CD4-positive, alpha-beta T cell treated with Interleukin-2 at 100 ng/mL for 4 hours (primary cell): Measurements from ENCODE around the gene ZFYVE9.

ENCODE experiments used
- DNase-seq: peaks from one replicate; pipeline ENCODE4 v3.0.0-alpha.2; 2020; ENCODE audit warnings: low spot score

Gene ZFYVE9

DNA sequence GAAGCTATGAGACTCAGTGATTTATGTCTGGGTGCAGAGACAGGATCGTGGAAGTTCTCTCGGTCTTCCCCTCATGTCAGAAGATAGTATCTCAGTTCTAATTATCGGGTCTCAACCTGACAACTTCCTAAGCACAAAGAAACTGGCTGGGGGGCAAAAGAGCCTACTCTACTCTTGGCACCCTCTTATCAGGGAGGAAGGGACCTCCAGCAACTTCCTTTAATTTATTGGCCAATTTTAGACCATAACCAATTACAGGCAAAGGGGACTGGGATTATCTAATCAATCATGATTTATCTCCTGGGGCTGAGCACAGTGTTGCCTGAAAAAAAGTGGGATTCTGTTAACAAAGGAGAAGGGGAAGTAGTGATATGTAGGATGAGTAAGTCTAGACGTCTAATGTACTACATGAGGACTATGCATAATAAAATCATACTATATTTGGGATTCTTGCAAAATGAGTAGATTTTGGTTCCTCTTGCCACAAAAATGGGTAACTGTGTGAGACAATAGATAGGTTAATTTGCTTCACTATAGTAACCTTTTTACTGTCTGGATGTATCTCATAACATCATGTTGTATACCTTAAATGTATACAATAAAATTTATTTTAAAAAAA lies 98.8 kb downstream of the ZFYVE9 start:
- no peak for DNase-seq

GRCh38 chr1:52243221-52243987 lies 101.5 kb downstream of the ZFYVE9 start:
- DNase-seq, result no peak

GRCh38 chr1:52249831-52250230 lies 107.9 kb downstream of the ZFYVE9 start:
- DNase-seq, result no peak

GRCh38 chr1:52253421-52253820 lies 111.5 kb downstream of the ZFYVE9 start:
- DNase-seq, result no peak

- DNase-seq, result no peak
Observed at GRCh38 chr1:52259886-52260285, 118.0 kb downstream of the ZFYVE9 start.

GRCh38 chr1:52263153-52263910 lies 121.4 kb downstream of the ZFYVE9 start:
- DNase-seq, result no peak

- DNase-seq, result no peak
Observed at GRCh38 chr1:52264530-52265115, 122.7 kb downstream of the ZFYVE9 start.

- no peak for DNase-seq
Observed at GRCh38 chr1:52266507-52266906, 124.6 kb downstream of the ZFYVE9 start.

DNA sequence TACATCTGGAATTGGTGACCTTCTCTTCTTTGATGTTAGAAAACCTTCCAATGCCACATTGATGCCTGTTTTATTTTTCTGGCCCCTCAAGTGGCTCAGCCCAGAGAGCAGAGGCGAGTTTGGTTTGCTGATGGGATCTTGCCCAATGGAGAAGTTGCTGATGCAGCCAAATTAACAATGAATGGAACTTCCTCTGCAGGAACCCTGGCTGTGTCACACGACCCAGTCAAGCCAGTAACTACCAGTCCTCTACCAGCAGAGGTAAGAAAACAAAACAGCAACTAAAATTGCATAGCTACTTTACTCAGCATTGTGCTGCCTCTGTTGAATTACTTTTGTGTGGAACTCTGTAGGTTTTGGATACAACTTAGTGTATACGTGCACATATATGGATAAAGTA lies 126.5 kb downstream of the ZFYVE9 start:
- no peak for DNase-seq

DNA sequence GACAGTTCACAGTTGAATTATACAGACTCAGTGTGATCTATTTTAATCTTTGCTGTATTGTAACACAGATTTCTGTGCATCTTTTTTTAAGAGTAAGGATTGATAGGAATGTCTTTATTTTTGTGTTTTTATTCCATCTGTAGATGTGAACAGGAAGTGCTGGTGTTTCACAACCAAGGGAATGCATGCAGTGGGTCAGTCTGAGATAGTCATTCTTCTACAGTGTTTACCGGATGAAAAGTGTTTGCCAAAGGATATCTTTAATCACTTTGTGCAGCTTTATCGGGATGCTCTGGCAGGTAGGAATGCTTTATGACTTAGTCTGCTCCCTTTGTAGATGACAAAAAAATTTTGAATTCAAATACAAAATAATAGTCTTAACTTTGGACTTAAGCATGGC lies 139.6 kb downstream of the ZFYVE9 start:
- no peak for DNase-seq

DNA sequence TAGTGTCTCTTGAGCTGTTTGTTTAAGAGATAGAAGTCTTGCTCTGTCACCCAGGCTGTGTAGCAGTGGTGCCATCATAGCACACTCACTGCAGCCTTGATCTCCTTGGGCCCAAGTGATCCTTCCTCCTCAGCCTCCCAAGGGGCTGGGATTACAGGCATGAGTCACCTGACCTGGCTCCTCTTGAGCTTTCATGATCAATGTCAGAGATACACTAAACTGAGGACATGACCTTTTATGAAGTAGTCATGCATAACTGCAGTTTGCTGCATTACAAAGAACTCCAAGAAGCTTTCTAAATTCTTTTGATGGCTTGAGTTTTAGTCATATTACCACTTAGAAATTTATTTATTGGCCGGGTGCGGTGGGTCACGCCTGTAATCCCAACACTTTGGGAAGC lies 146.4 kb downstream of the ZFYVE9 start:
- DNase-seq, result no peak

GRCh38 chr1:52294580-52294979 lies 152.7 kb downstream of the ZFYVE9 start:
- DNase-seq, result no peak

DNA sequence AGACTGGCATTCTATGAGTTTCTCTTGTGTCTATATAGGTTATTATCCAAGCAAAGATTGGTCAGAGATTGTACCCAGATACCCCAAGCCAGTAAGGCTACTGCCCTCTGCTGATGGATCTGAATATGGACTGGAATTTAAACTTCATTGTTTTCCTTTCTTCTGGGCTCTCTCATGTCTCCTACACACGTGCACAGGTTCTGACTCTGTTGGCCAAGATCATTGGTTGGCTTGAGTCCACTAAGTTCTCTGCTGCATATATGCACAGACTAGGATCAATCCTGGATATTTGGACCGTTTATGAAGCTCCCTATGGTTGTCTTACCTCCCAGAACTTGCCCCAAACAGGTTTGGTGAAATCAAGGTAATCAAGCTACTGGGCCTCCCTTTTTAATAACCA lies 154.5 kb downstream of the ZFYVE9 start:
- peak; percentile 27 for DNase-seq

GRCh38 chr1:52305417-52306226 lies 163.7 kb downstream of the ZFYVE9 start:
- no peak for DNase-seq

- no peak for DNase-seq
Observed at GRCh38 chr1:52306227-52307006, 164.5 kb downstream of the ZFYVE9 start.

DNA sequence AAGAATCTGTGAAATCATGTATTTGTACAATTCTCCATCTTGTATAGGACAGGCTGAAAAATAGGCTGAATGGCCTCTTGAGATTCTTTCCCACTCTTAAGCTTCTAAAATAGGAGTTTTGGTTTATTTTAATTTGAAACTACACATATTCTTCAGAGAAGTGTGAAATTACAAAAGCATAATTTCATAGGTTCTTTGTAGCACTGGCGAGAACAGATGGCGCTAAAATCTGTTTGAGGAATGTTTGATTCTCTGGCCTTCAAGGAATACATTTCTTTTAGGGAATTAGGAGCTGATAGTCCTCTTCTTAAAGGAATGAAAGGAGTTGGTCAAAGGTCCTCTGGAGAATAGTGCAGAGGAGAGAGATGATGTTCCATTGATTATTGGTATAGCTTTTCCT lies 179.2 kb downstream of the ZFYVE9 start:
- DNase-seq, result no peak

- no peak for DNase-seq
Observed at GRCh38 chr1:52323731-52324130, 181.8 kb downstream of the ZFYVE9 start.

DNA sequence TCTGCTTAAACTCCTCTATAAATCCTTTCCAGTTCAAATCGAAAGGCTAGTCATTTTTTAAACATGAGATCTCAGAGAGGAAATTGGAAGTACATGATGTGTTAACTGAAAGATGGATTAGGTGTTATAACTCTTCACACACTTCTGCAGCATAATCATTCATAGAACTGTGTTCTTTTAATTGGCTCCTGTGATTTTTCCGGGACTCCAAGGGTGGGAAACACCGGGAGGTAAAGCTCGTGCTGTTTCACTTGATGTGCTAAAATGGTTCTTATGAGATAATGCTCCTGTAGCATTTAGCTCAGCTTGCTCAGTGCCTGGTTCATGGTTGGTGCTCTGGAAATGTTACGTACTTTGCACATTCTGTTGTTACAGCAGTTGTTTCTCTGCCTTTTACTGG lies 183.9 kb downstream of the ZFYVE9 start:
- DNase-seq, result no peak

GRCh38 chr1:52328615-52329014 lies 186.7 kb downstream of the ZFYVE9 start:
- no peak for DNase-seq

DNA sequence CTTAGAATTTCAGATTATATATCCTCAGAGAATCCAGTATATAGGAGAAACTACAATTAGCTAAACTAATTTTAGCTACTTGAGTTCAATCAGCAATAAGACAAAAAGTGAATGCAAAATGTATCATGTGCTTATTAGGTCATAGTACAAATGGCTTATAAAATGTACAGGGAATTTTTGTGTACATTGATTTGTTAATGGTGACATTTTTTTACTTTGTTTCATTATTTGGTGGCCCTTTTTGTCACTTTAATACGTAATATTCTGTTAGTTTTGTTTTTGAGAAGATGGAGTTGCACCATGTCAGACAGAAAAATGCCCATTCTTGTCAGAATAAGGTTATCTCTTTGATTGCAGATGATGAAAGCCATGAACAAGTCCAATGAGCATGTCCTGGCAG lies 190.5 kb downstream of the ZFYVE9 start:
- DNase-seq, result no peak

- DNase-seq, result no peak
Observed at GRCh38 chr1:52334906-52335528, 193.1 kb downstream of the ZFYVE9 start.
